ENCODE measurements around the gene FAM83D.
"Not testable (repeated sequence)": the region's sequence is repeated elsewhere in the genome, so short reads cannot be mapped to it uniquely, and the experiment has no call there.

The FAM83D gene

DNA sequence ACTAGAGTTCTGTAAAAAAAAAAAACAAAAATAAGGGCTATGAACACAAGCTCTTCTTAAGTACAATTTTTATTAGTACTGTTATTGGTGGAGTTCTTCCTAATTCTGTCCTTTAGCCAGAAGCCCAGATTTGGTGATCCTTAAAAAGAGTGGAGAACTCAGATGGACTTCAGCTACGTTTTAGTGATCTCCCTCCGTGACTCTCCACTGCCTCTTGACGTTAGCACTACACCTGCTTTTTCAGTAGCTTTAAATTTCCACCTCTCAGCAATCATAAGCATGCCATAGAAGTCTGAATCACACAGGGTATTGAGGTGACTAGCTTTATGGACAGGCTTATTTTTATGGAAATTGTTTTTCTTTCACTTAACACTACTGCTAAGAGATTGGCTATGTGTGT, 53.6 kb downstream of the FAM83D start:
- Mint-ChIP-seq H3K9me3 (no peaks in the 10 kb centered on the region), H3K27me3 (ENCODE audit: low read depth) (no peaks in the 10 kb centered on the region), H3K4me1 (ENCODE audit: low read depth) (peaks cover 5% of the 10 kb centered on the region), H3K4me3 (no peak overlapping the region), H3K36me3 (ENCODE audit: low read depth) (peaks cover 4% of the 10 kb centered on the region), H3K27ac (no peak overlapping the region)

DNA sequence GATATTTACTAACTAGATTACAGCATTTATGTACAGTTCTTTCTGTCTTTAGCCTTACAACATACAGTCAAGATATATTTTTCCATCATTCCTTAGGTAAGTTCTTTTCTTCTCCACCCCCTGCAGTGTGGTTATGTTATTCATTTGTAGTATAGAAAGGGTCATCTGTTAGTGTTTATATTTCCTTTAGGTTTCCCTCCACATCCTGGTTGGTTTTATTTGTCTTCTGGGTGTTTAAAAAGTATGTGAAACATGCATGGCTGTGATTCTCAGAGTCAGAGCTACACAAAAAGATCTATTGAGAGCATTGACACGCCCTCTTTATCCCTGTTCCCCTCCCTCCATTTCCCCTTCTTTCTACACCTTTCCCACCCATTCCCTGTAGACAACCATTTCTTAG, 56.1 kb downstream of the FAM83D start:
- Mint-ChIP-seq H3K4me3 (no peak overlapping the region), H3K27ac (no peak overlapping the region), H3K9me3 (no peaks in the 10 kb centered on the region), H3K36me3 (ENCODE audit: low read depth) (peaks cover 4% of the 10 kb centered on the region), H3K4me1 (ENCODE audit: low read depth) (peaks cover 11% of the 10 kb centered on the region), H3K27me3 (ENCODE audit: low read depth) (no peaks in the 10 kb centered on the region)

DNA sequence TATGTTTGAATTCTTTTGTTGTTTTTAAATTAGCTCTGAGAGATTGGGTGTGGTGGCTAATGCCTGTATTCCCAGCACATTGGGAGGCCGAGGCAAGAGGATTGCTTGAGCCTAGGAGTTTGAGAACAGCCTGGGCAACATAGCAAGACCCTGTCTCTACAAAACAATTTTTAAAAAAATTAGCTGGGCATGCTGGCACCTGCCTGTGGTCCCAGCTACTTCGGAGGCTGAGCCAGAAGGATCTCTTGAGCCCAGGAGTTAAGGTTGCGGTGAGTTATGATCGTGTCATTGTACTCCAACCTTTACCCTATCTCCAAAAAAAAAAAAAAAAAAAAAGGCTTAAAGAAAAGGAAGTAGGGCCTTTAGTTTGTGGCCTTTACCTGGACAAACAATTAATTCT, 58.8 kb downstream of the FAM83D start:
- Mint-ChIP-seq H3K4me1 (ENCODE audit: low read depth) (peaks cover 18% of the 10 kb centered on the region), H3K27me3 (ENCODE audit: low read depth) (no peaks in the 10 kb centered on the region)

DNA sequence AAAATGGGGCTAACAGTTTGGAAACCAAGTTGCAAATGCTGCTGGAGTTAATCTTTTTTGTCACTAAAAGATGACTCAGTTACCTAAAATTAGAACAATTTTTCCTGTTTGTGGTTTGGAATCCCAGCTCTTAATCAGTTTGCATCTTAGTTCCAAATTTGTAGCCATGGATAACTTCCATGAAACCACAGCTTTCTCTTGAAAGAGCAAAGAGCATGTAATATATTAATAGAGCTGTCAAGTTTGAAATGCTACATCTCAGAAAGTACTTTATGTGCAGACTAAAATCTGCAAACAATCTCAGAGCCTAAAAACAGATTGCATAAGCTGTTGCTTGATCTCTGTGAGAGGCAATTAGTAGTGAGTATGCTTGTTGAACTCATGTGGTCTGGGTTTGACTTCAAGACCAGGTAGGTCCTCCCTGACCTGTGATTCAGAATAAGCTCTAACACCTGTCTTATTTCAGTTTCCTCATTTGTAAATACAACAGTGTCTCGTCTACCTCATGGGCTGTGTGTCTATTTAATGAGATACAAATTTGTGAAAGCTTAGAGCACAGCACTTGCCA, 59.5 kb downstream of the FAM83D start:
- Mint-ChIP-seq H3K9me3 (no peaks in the 10 kb centered on the region), H3K27me3 (ENCODE audit: low read depth) (no peaks in the 10 kb centered on the region), H3K4me3 (no peak overlapping the region), H3K27ac (no peak overlapping the region), H3K36me3 (ENCODE audit: low read depth) (peaks cover 13% of the 10 kb centered on the region), H3K4me1 (ENCODE audit: low read depth) (peaks cover 18% of the 10 kb centered on the region)

More for the DNA sequence above, 58.8 kb downstream of the FAM83D start:
- peaks cover 13% of the 10 kb centered on the region for H3K36me3 Mint-ChIP-seq (ENCODE audit: low read depth)
- H3K27ac Mint-ChIP-seq: no peak overlapping the region
- no peaks in the 10 kb centered on the region for H3K9me3 Mint-ChIP-seq
- H3K4me3 Mint-ChIP-seq: no peak overlapping the region

DNA sequence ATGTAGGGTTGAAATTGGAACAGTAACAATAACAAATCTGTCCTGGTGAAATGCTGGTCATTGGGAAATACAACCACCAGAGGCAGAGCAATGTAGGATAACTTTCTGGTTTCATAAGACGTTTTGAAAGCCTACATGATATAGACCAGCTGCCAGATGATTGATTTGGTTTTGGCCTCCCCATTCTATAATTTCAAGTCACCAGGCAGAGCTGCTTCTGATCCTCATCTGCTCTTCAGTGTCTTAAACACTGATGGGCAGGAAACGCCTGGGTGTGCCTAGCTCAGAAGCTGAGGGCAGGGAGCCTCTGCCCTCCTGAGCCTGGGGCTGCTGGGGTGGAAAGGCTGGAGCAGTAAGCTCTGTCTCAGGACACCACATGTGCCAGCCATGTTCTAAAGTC, 60.4 kb downstream of the FAM83D start:
- Mint-ChIP-seq H3K9me3 (no peaks in the 10 kb centered on the region), H3K4me3 (no peak overlapping the region), H3K36me3 (ENCODE audit: low read depth) (peaks cover 13% of the 10 kb centered on the region), H3K27ac (no peak overlapping the region), H3K27me3 (ENCODE audit: low read depth) (no peaks in the 10 kb centered on the region), H3K4me1 (ENCODE audit: low read depth) (peaks cover 18% of the 10 kb centered on the region)

DNA sequence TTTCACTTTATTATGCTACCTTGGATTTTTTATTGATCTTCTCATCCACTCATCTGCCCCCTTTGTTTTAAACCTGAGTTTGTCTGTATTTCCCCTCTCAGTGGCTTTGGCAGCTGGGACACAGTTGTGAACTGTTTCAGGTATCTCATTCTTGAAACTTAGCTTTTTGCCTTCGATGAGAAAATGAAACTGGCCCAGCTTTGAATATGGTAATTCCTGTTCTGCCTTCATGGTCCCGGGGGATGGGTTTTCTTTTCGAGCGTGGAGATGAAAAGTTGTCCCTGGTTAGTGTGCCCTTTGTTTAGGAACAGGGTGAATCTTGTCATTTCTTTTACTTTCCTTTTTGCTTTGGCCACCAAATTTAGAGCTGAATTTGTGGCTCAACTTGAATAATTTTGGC, 61.6 kb downstream of the FAM83D start:
- no peaks in the 10 kb centered on the region for H3K9me3 Mint-ChIP-seq
- peak overlapping the region; percentile 11 for H3K4me3 Mint-ChIP-seq
- H3K27me3 Mint-ChIP-seq (ENCODE audit: low read depth): no peaks in the 10 kb centered on the region
- H3K4me1 Mint-ChIP-seq (ENCODE audit: low read depth): peaks cover 13% of the 10 kb centered on the region
- H3K27ac Mint-ChIP-seq: no peak overlapping the region
- peaks cover 13% of the 10 kb centered on the region for H3K36me3 Mint-ChIP-seq (ENCODE audit: low read depth)

DNA sequence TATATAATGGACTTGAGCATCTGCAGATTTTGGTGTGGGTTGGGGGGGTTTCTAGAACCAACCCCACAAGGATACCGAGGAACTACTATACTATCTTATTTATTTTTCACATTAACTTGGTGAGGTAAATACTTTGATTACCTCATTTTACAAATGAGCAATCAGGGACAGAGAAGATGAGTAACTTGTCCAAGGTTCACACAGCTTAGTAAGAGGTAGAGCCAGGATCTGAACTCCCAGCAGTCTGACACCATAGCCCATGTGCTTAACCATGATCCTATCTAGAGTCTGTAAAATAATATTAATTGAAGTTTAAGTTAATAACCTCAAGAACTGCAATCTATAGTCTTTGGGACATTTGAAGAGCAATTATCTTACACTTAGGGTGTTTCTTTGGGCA, 64.5 kb downstream of the FAM83D start:
- no peak overlapping the region for H3K4me3 Mint-ChIP-seq
- no peaks in the 10 kb centered on the region for H3K9me3 Mint-ChIP-seq
- peaks cover 13% of the 10 kb centered on the region for H3K4me1 Mint-ChIP-seq (ENCODE audit: low read depth)
- peaks cover 16% of the 10 kb centered on the region for H3K36me3 Mint-ChIP-seq (ENCODE audit: low read depth)
- no peaks in the 10 kb centered on the region for H3K27me3 Mint-ChIP-seq (ENCODE audit: low read depth)
- H3K27ac Mint-ChIP-seq: no peak overlapping the region

DNA sequence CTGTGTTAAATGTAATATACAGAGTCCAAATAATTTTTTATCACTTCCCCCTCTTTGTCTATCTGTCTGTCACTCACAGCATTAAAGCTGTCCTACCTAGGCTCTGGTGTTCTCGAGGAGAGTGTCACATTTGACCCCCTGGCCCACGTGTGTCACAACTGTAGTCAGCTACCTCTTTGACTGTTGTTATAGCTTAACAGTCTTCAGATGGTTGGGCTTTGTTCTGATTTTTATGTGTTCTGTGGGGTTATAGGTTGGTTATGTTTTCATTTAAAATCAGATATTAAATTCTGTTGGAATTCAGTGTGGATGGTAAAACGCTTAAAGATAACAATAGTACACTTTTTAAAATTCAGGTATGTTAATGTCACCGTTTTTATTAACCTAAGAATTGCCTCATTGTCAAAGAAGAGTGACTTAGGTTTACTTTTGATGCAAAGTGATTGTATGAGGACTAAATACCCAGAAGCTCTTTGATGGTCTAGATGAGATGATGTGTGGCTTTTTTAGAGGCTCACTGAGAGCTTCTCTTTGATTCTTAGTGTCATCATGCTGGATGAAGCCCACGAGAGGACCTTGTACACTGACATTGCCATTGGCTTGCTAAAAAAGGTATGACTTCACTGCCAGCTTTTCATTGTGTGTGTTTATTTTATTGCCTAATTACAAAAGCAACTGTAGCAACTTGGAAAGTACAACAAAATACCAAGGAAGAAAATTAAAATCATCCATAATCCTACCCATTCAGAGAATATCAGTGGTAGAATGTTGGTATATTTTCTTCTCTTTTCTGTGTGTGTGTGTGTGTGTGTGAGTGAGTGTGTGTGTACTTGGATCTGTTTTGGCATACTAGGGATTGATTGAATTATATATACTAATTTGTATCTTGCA, 65.8 kb downstream of the FAM83D start:
- H3K9me3 Mint-ChIP-seq: no peaks in the 10 kb centered on the region
- H3K27ac Mint-ChIP-seq: no peak overlapping the region
- peaks cover 22% of the 10 kb centered on the region for H3K36me3 Mint-ChIP-seq (ENCODE audit: low read depth)
- no peak overlapping the region for H3K4me3 Mint-ChIP-seq
- H3K4me1 Mint-ChIP-seq (ENCODE audit: low read depth): peaks cover 14% of the 10 kb centered on the region
- no peaks in the 10 kb centered on the region for H3K27me3 Mint-ChIP-seq (ENCODE audit: low read depth)

DNA sequence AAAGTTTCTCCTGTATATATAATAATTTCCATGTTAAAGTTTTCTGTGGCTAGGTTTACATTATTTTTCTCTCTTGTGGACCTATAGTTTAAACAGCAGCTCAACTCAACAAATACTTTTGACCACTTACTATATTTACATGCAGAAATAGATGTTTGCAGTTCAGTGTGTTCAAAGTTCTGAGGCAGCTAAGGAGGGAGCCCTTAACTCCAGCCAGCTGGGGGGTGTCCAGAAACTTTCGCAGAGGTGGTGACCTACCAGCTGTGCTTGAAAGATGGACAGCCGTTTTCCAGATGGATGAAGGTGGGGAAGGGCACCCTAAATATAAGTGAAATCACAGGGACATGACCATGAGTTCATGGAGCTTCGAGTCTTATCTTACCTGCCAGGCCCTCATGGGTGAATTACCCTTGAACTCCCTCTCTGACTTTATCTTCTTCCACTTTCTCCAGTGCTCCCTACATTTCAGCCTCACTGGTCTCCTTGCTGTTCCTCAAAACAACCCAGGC, 69.4 kb downstream of the FAM83D start:
- Mint-ChIP-seq H3K9me3 (no peaks in the 10 kb centered on the region), H3K4me1 (ENCODE audit: low read depth) (peaks cover 13% of the 10 kb centered on the region), H3K27ac (no peak overlapping the region), H3K36me3 (ENCODE audit: low read depth) (peaks cover 23% of the 10 kb centered on the region), H3K27me3 (ENCODE audit: low read depth) (no peaks in the 10 kb centered on the region), H3K4me3 (no peak overlapping the region)

DNA sequence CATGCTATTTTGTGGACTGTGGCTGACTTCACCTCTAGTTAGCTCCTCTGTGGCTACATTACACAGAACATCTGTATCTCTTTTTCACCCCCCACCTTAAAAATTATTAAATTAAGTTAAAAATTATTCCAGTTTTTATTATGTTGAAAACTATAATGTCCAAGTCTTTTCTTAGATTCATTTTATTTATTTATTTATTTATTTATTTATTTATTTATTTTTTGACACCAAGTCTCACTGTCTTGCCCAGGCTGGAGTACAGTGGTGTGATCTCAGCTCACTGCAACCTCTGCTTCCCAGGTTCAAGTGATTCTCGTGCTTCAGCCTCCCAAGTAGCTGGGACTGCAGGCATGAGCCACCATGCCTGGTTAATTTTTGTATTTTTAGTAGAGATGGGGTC, 70.6 kb downstream of the FAM83D start:
- Mint-ChIP-seq H3K4me1 (ENCODE audit: low read depth) (peaks cover 13% of the 10 kb centered on the region), H3K36me3 (ENCODE audit: low read depth) (peaks cover 23% of the 10 kb centered on the region)
- not testable (repeated sequence) for H3K4me3 Mint-ChIP-seq; H3K9me3 Mint-ChIP-seq; H3K27me3 Mint-ChIP-seq (ENCODE audit: low read depth); H3K27ac Mint-ChIP-seq

DNA sequence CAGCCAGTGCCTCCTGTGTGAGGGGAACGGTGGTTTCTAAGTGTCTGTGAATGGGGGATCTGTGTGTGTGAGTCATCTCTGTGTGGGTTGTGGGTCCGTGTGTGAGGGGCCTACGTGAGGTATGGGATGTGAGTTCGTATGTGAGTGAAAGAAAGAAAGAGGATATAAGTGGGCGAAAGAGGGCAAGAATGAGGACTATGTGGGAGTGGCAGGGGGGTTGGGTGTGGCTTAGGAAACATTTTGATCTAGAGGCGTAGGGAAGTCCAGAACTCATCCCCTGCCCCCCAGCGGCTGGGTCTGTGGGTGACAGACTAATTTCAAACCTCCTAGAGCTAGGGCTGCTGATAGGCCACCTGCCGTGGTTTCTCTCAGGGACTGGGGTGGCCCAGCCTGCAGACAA, 71.4 kb downstream of the FAM83D start:
- Mint-ChIP-seq H3K27ac (peak overlapping the region; percentile 2), H3K4me3 (peak overlapping the region; percentile 0)

DNA sequence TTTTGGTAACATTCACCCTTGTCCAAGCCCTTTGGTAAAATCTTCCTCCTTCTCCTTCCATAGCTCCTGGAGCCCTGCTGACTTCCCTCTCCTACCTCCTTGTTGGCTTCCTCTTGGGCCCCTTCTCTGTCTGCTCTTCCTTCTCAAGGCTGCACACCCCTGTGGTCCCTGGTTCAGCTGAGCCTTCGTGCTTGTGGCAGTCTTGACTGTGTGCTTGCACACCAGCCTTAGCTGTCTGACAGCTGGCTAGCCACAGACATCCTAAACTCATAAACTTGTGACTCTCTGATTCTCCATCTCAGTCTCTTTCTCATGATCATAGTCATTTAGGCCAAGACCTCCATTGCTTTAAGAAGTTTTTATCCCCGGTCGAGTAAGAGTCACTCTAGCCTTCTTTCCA, 73.0 kb downstream of the FAM83D start:
- Mint-ChIP-seq H3K27me3 (ENCODE audit: low read depth) (no peaks in the 10 kb centered on the region), H3K4me1 (ENCODE audit: low read depth) (peaks cover 15% of the 10 kb centered on the region), H3K4me3 (peak overlapping the region; percentile 17), H3K27ac (no peak overlapping the region), H3K36me3 (ENCODE audit: low read depth) (peaks cover 31% of the 10 kb centered on the region), H3K9me3 (no peaks in the 10 kb centered on the region)

More for the DNA sequence above, 71.4 kb downstream of the FAM83D start:
- Mint-ChIP-seq H3K27me3 (ENCODE audit: low read depth) (no peaks in the 10 kb centered on the region), H3K36me3 (ENCODE audit: low read depth) (peaks cover 25% of the 10 kb centered on the region), H3K9me3 (no peaks in the 10 kb centered on the region), H3K4me1 (ENCODE audit: low read depth) (peaks cover 13% of the 10 kb centered on the region)

DNA sequence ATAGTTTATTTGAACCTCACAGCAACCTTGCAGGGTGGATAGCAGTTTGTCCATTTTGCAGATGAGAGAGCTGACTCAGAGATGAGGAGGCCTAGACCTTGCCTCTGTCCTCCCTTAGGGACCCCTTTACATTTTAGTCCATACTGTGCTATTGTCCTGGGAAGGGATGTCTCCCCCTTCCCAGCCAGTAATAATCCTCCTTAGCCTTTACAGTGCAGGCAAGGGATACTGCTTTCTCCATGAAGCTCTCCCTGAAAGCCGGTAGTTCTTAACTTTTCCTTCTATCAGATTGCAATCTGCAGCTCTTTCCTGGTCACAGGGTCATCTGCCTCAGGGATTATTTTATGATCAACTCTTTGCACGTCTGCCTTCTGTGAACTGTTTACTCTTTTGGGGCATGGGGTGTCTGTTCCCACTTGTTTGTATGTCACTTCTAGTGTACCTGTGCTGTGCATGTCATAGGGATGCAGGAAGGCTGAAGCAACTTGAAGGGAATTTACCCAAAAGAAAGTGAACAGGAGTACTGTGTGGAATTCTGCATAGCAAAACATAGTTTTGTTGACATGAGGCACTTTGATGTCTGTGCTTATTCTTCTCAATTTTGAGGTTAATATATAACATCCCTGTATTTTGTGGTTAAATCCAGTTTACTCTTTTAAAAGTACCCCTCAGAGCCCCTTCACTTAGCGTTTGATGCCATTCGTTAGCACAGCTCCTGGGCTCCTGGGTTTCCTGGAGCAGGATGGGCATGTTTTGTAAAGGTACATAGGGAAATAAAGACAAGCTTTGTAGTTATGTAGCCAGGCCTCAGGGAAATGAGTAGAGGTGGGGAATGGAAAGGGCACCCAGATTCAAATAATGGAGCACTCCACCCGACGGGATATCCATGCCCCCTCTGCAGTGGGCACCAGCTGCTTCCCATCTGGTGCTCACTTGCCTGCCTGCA, 74.0 kb downstream of the FAM83D start:
- Mint-ChIP-seq H3K27ac (no peak overlapping the region), H3K4me1 (ENCODE audit: low read depth) (peaks cover 18% of the 10 kb centered on the region), H3K36me3 (ENCODE audit: low read depth) (peaks cover 26% of the 10 kb centered on the region), H3K4me3 (no peak overlapping the region), H3K27me3 (ENCODE audit: low read depth) (no peaks in the 10 kb centered on the region), H3K9me3 (no peaks in the 10 kb centered on the region)
